Smooth muscle cell (in vitro differentiated cells): ENCODE data around the gene KRTAP16-1. TPM values are rescaled to one million over a fixed set of nuclear protein-coding genes. Genes with fewer than 3 reads are reported as not detected.
"Not testable (repeated sequence)": the region's sequence is repeated elsewhere in the genome, so short reads cannot be mapped to it uniquely, and the experiment has no call there.

ENCODE experiments used
- DNase-seq: peaks from one replicate; lab custom pipeline; 2025; ENCODE audit not compliant: unreplicated experiment; lab: John Stamatoyannopoulos, UW
- H2AFZ ChIP-seq: fragments of 200-600 bp; sonication (generic); 2 replicates; pipeline ENCODE4 v1.6.0; 2016; ENCODE audit warnings: antibody characterized with exemption, low read depth, mild to moderate bottlenecking
- H3F3A ChIP-seq: fragments of 200-600 bp; sonication (generic); 2 replicates; pipeline ENCODE4 v1.6.0; 2017; ENCODE audit warnings: antibody characterized with exemption, low read depth
- H3K27ac ChIP-seq: fragments of 200-600 bp; sonication (generic); 2 replicates; pipeline ENCODE4 v1.5.1; 2016; ENCODE audit warnings: low read depth, mild to moderate bottlenecking
- H3K27me3 ChIP-seq: fragments of 200-600 bp; sonication (generic); 2 replicates; pipeline ENCODE4 v1.6.1; 2016; ENCODE audit warnings: low read depth, mild to moderate bottlenecking
- H3K36me3 ChIP-seq: fragments of 200-600 bp; sonication (generic); 2 replicates; pipeline ENCODE4 v1.5.1; 2016; ENCODE audit warnings: low read depth
- H3K4me1 ChIP-seq: fragments of 200-600 bp; sonication (generic); 2 replicates; pipeline ENCODE4 v1.5.1; 2016; ENCODE audit warnings: low read depth
- H3K4me2 ChIP-seq: fragments of 200-600 bp; sonication (generic); 2 replicates; pipeline ENCODE4 v1.6.0; 2016; ENCODE audit warnings: mild to moderate bottlenecking
- H3K4me3 ChIP-seq: fragments of 200-600 bp; sonication (generic); 2 replicates; pipeline ENCODE4 v1.5.1; 2016; ENCODE audit warnings: mild to moderate bottlenecking
- H3K79me2 ChIP-seq: fragments of 200-600 bp; sonication (generic); 2 replicates; pipeline ENCODE4 v1.6.0; 2016; ENCODE audit warnings: low read depth, mild to moderate bottlenecking
- H3K9ac ChIP-seq: fragments of 200-600 bp; sonication (generic); 2 replicates; pipeline ENCODE4 v1.6.0; 2016; ENCODE audit warnings: low read depth
- H3K9me3 ChIP-seq: fragments of 200-600 bp; sonication (generic); replicated peaks from 2 replicates; pipeline ENCODE4 v1.5.1; 2016; ENCODE audit warnings: low read depth
- H4K20me1 ChIP-seq: fragments of 200-600 bp; sonication (generic); 2 replicates; pipeline ENCODE4 v1.6.0; 2016; ENCODE audit warnings: low read depth
- CTCF ChIP-seq: fragments of 200-600 bp; sonication (generic); IDR thresholded peaks from 2 replicates; pipeline ENCODE4 v1.5.1; 2017; ENCODE audit warnings: borderline replicate concordance, mild to moderate bottlenecking, antibody characterized with exemption; ENCODE audit not compliant: insufficient read depth, poor library complexity, severe bottlenecking
- WGBS: methylation state at CpG from one replicate; pipeline ENCODE4 v1.1.7; 2016; ENCODE audit warnings: low lambda C conversion rate; 5-methylcytosine and 5-hydroxymethylcytosine counted together
- polyA plus RNA-seq: library from polyadenylated mRNA; unstranded; fragments of >200 nt; fragmentation: Nextera tagmentation; extraction: Ambion mirVana; gene quantifications from 2 replicates; pipeline ENCODE4 v1.2.1, GENCODE V29; 2016
- total RNA-seq: library from RNA; depleted of rRNA; stranded (reverse); fragments of >200 nt; gene quantifications from 2 replicates; pipeline ENCODE4 v1.2.3, GENCODE V29; 2014

KRTAP16-1 gene
- total and polyA plus RNA-seq, 2 experiments from 2014 or later: not detected

DNA sequence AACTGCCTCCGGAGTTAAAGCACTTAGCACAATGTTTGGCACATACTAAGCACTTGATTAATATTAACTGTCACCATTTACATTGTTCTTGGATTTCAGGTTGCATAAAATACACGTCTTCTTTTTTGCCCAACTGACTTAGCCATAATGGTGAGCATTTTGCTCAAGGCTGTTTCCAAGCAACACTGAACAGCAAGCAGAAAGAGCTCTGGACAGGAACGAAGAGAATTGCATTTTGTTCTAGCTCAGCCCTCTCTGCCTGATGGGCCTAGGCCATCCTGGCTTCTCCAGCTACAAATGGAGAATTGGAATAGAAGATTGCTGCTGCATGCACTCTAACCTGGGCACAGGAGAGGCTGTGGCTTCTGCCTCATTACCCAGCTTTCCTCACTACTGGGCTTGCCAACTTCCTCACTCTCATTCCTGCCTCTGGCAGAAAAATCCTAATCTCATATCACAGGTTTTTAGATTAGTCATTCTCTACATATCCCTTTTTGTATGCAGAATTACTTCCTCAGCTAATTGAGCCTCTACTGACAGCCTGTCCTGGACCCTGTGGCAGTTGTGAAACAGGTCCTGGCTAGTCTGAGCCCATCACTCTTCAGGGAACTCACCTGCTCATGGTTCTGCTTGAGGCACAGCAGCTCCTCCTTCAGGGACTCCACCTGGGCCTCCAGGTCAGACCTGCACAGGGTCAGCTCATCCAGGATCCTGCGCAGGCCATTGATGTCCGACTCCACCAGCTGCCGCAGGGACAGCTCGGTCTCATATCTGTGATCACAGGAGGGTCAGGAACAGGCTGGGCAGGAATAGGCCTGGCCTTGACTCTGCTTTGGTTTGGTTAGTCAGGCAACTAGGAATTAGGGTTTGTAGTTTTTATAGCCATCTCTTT is 39.0 kb upstream of the KRTAP16-1 start:
- no peak for DNase-seq
- Histone ChIP-seq H3K27ac (no peak overlapping the region), H2AFZ (no peak overlapping the region), H3K4me2 (no peak overlapping the region), H3K79me2 (no peaks in the 10 kb centered on the region), H3F3A (no peaks in the 10 kb centered on the region), H3K4me3 (no peak overlapping the region), H3K9ac (no peak overlapping the region), H3K9me3 (no peaks in the 10 kb centered on the region), H3K27me3 (no peaks in the 10 kb centered on the region), H3K36me3 (no peaks in the 10 kb centered on the region), H4K20me1 (no peaks in the 10 kb centered on the region), H3K4me1 (no peaks in the 10 kb centered on the region)
- 81% methylated on average over 7 of the region's 7 CpGs for WGBS
- no peak for TF ChIP-seq CTCF

GRCh38 chr17:41346421-41346820 is 37.3 kb upstream of the KRTAP16-1 start:
- H3K4me3 ChIP-seq, H3K9ac ChIP-seq, H3K4me2 ChIP-seq, H3K36me3 ChIP-seq, DNase-seq, H3F3A ChIP-seq, H4K20me1 ChIP-seq, H3K27me3 ChIP-seq, H3K9me3 ChIP-seq, H2AFZ ChIP-seq, H3K79me2 ChIP-seq, H3K27ac ChIP-seq, H3K4me1 ChIP-seq: not testable (repeated sequence)
- WGBS: 96% methylated on average over 16 of the region's 16 CpGs

GRCh38 chr17:41345992-41346391 is 36.9 kb upstream of the KRTAP16-1 start:
- Histone ChIP-seq H3K4me1 (no peaks in the 10 kb centered on the region), H3F3A (no peaks in the 10 kb centered on the region), H3K4me3 (no peak overlapping the region), H3K27ac (no peak overlapping the region), H3K9ac (no peak overlapping the region), H2AFZ (no peak overlapping the region), H3K9me3 (no peaks in the 10 kb centered on the region), H3K79me2 (no peaks in the 10 kb centered on the region), H3K4me2 (no peak overlapping the region), H4K20me1 (no peaks in the 10 kb centered on the region), H3K36me3 (no peaks in the 10 kb centered on the region), H3K27me3 (no peaks in the 10 kb centered on the region)
- no peak for TF ChIP-seq CTCF
- 92% methylated on average over 3 of the region's 3 CpGs for WGBS
- no peak for DNase-seq

DNA sequence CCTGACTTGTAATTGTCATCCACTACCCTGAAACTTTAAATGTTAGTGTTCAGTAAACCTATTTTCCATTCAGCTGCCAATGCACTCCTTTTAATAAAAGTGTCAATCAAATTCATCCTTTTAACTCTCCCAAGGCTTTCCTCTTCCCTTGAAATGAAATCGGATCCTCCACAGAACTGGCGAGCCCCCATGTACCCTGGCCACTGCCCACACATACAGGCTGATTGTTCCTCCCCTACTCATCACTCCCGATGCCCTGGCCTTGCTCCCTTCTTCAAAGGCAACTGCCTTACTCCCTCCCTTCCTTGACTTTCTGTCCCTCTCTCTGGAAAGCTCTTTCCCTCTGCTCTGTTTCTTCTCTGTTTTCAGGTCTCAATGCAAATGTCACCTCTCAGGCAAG is 33.9 kb upstream of the KRTAP16-1 start:
- H3K9ac ChIP-seq: no peak overlapping the region
- no peaks in the 10 kb centered on the region for H3K36me3 ChIP-seq

More for the DNA sequence above, 33.9 kb upstream of the KRTAP16-1 start:
- Histone ChIP-seq H4K20me1 (no peaks in the 10 kb centered on the region), H3F3A (no peaks in the 10 kb centered on the region), H3K4me1 (no peaks in the 10 kb centered on the region), H3K4me2 (no peak overlapping the region), H3K27me3 (no peaks in the 10 kb centered on the region), H3K79me2 (no peaks in the 10 kb centered on the region), H2AFZ (no peak overlapping the region), H3K9me3 (no peaks in the 10 kb centered on the region), H3K4me3 (no peak overlapping the region), H3K27ac (no peak overlapping the region)
- DNase-seq: no peak
- 90% methylated on average over 3 of the region's 3 CpGs for WGBS
- TF ChIP-seq CTCF: no peak
